Trophoblast cell (in vitro differentiated cells and primary cell): Measurements from ENCODE around the gene SLC31A1.

Experiments
- DNase-seq, 2 donors: peaks; one replicate each; pipeline ENCODE4 v3.0.0-alpha.2; 2016
- H2AFZ ChIP-seq: 2 replicates; pipeline ENCODE4 v1.6.1; 2013; ENCODE audit warnings: low read length, moderate library complexity, mild to moderate bottlenecking; ENCODE audit not compliant: insufficient read depth, poor library complexity
- H2AK5ac ChIP-seq: 2 replicates; pipeline ENCODE4 v1.6.1; 2013; ENCODE audit warnings: mild to moderate bottlenecking, low read length
- H2BK120ac ChIP-seq: 2 replicates; pipeline ENCODE4 v1.6.1; 2013; ENCODE audit warnings: low read length, mild to moderate bottlenecking, moderate library complexity; ENCODE audit not compliant: insufficient read depth, poor library complexity
- H2BK12ac ChIP-seq: 2 replicates; pipeline ENCODE4 v1.6.1; 2013; ENCODE audit warnings: mild to moderate bottlenecking, low read length, moderate library complexity
- H2BK5ac ChIP-seq: 2 replicates; pipeline ENCODE4 v1.6.1; 2013; ENCODE audit warnings: low read length, low read depth, moderate library complexity, mild to moderate bottlenecking; ENCODE audit not compliant: poor library complexity
- H3K14ac ChIP-seq: 2 replicates; pipeline ENCODE4 v1.6.1; 2013; ENCODE audit warnings: mild to moderate bottlenecking, low read length
- H3K18ac ChIP-seq: 2 replicates; pipeline ENCODE4 v1.6.1; 2013; ENCODE audit warnings: mild to moderate bottlenecking, low read length
- H3K23ac ChIP-seq: 2 replicates; pipeline ENCODE4 v1.6.1; 2013; ENCODE audit warnings: low read length
- H3K27ac ChIP-seq: 2 replicates; pipeline ENCODE4 v1.5.1; 2013; ENCODE audit warnings: low read depth, mild to moderate bottlenecking, inconsistent platforms, low read length, moderate library complexity
- H3K27me3 ChIP-seq: 2 replicates; pipeline ENCODE4 v1.6.1; 2013; ENCODE audit warnings: inconsistent platforms, mild to moderate bottlenecking, low read length, moderate library complexity; ENCODE audit not compliant: insufficient read depth
- H3K36me3 ChIP-seq, 2 experiments: 1 replicate in 1 of 2; 2 replicates in 1 of 2; pipeline ENCODE4 v1.6.1; 2013; ENCODE audit warnings: low read length in 2 of 2, mild to moderate bottlenecking in 2 of 2, moderate library complexity in 1 of 2; ENCODE audit not compliant: insufficient read depth in 2 of 2, control insufficient read depth in 1 of 2
- H3K4ac ChIP-seq: 2 replicates; pipeline ENCODE4 v1.6.1; 2013; ENCODE audit warnings: low read depth, mild to moderate bottlenecking, low read length, moderate library complexity
- H3K4me1 ChIP-seq, 2 experiments: 1 replicate in 1 of 2; 2 replicates in 1 of 2; pipeline ENCODE4 v1.6.1; 2013; ENCODE audit warnings: low read length in 2 of 2, mild to moderate bottlenecking in 2 of 2, moderate library complexity in 1 of 2; ENCODE audit not compliant: insufficient read depth in 2 of 2, control insufficient read depth in 1 of 2
- H3K4me2 ChIP-seq: 2 replicates; pipeline ENCODE4 v1.6.1; 2013; ENCODE audit warnings: inconsistent platforms, mild to moderate bottlenecking, low read length, moderate library complexity
- H3K4me3 ChIP-seq: 2 replicates; pipeline ENCODE4 v1.5.1; 2013; ENCODE audit warnings: mild to moderate bottlenecking, low read depth, low read length, inconsistent platforms
- H3K79me1 ChIP-seq: one replicate; pipeline ENCODE4 v1.6.1; 2013; ENCODE audit warnings: low read length
- H3K79me2 ChIP-seq: 2 replicates; pipeline ENCODE4 v1.6.1; 2013; ENCODE audit warnings: low read length, mild to moderate bottlenecking; ENCODE audit not compliant: control insufficient read depth, insufficient read depth, poor library complexity
- H3K9ac ChIP-seq: 2 replicates; pipeline ENCODE4 v1.6.1; 2013; ENCODE audit warnings: mild to moderate bottlenecking, low read length
- H3K9me3 ChIP-seq: 2 replicates; pipeline ENCODE4 v1.6.1; 2013; ENCODE audit warnings: low read depth, mild to moderate bottlenecking, control low read depth, inconsistent platforms, low read length; ENCODE audit not compliant: insufficient read depth
- H4K12ac ChIP-seq: 2 replicates; pipeline ENCODE4 v1.6.1; 2013; ENCODE audit warnings: low read depth, mild to moderate bottlenecking, low read length, moderate library complexity
- H4K8ac ChIP-seq: 2 replicates; pipeline ENCODE4 v1.6.1; 2013; ENCODE audit warnings: low read depth, mild to moderate bottlenecking, low read length, moderate library complexity
- H4K91ac ChIP-seq: one replicate; pipeline ENCODE4 v1.6.1; 2013; ENCODE audit warnings: low read depth, mild to moderate bottlenecking, low read length, moderate library complexity
- WGBS: extraction: QIAGEN DNeasy Blood & Tissue Kit; methylation state at CpG from one replicate; pipeline ENCODE4 v1.1.7; 2013; ENCODE audit warnings: missing lambda C conversion rate; ENCODE audit not compliant: insufficient read length, insufficient coverage; ENCODE audit errors: extremely low coverage; 5-methylcytosine and 5-hydroxymethylcytosine counted together

Gene SLC31A1

DNA sequence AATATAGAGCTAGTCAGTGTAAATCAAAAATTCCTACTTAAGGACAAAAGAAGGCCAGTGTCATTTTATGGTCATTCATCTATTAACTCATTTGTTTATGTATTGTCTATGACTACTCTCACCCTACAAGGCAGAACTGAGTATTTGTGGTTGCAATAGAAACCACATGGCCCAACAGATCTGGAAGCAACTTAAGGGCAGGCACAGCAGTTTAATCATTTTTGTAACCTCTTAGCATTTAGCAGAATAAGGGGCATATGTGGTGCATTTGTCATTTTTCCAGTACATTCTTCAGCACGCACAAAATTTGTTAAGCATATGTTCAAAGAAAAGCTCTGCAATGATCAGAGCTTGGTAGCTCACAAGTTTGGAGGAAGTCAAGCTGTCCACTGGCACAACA, 1.4 kb upstream of the SLC31A1 start:
- Histone ChIP-seq H3K18ac (no peak overlapping the region), H2BK5ac (no peak overlapping the region), H4K91ac (no peak overlapping the region), H3K4ac (no peak overlapping the region), H3K4me3 (no peak overlapping the region), H3K9ac (no peak overlapping the region), H2BK120ac (no peak overlapping the region), H3K9me3 (no peaks in the 10 kb centered on the region), H3K27ac (no peak overlapping the region), H3K27me3 (no peaks in the 10 kb centered on the region), H2BK12ac (no peak overlapping the region), H3K23ac (no peak overlapping the region), H4K12ac (no peak overlapping the region), H2AFZ (no peak overlapping the region), H3K79me2 (peaks cover 10% of the 10 kb centered on the region), H2AK5ac (no peak overlapping the region), H3K36me3 (peaks cover 0 to 4% of the 10 kb centered on the region in 2 experiments), H3K14ac (no peak overlapping the region), H4K8ac (no peak overlapping the region), H3K79me1 (peaks cover 6% of the 10 kb centered on the region), H3K4me1 (peaks cover 6 to 9% of the 10 kb centered on the region in 2 experiments), H3K4me2 (peak overlapping the region; percentile 65)
- WGBS, result no CpG with 5 or more reads among the region's 1 CpG
- peak in 1 of 2 donors; percentile 19 for DNase-seq

DNA sequence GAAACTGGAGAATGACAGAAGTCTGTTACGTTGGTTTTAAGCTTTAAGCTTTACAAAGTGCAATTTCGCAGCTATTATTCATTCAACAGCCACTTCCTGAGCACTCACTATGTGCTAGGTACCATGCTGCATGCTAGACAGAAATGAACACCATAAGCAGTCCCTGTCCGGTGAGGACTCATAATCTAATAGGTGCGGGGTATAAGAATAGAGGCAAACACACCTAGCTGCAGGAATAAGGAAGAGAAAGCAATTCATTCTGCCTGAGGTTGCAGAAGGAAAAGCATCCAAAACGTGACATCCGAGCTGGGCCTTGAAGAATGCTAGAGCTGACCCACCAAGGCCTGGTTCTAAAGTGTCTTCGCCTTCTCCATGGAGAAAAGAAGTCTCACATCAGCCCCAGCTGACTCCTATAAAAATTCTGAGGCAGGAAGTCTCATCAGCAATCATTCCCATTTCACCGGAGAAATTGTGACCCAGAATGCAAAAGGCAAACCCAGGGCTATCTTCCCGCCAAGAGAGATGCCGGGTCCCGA, 809 bp upstream of the SLC31A1 start:
- peak overlapping the region; percentile 65 for H3K4me2 ChIP-seq
- no CpG with 5 or more reads among the region's 11 CpGs for WGBS

DNA sequence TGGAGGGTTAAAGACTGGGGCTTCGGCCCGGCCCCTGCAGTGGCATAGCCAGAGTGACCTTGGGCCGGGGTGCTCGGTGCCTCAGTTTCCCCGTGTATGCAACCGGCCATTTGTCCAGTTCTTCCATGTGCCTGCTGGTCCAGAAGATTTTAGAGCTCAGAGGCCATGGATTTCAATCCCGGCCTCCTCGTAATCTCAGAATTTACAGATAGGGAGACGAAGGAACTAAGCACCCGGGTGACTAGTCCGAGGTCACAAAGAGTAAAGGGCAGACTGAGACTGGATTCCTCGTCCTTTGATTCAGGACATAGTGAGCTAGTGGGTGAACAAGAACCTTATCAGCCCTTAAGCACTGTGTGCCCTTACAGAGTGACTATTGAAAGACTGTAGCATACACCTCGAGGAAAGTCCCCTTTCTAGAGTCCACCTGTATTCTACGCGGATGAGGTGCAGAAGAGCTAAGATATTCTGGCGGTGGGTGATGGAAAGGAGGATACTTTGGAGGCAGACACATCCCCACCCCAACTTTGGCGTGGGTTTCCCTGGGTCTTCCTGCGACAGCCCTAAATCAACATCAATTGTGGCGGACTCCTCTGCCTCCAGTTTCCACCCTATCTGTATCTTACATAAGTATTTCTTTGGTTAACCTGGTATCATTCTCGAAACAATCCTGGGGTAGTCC, 597 bp downstream of the SLC31A1 start:
- Histone ChIP-seq H2BK120ac (no peak overlapping the region), H3K18ac (peak overlapping the region; percentile 7), H3K27ac (peak overlapping the region; percentile 7), H3K36me3 (peaks cover 0 to 6% of the 10 kb centered on the region in 2 experiments), H3K23ac (peak overlapping the region; percentile 29), H4K91ac (peak overlapping the region; percentile 2), H3K79me1 (peaks cover 6% of the 10 kb centered on the region), H2BK5ac (peak overlapping the region; percentile 32), H2AFZ (peak overlapping the region; percentile 38), H2AK5ac (no peak overlapping the region), H3K4me1 (peaks cover 6 to 9% of the 10 kb centered on the region in 2 experiments), H4K12ac (no peak overlapping the region), H3K9me3 (no peaks in the 10 kb centered on the region), H3K14ac (peak overlapping the region; percentile 31), H3K27me3 (no peaks in the 10 kb centered on the region), H4K8ac (peak overlapping the region; percentile 72), H3K9ac (peak overlapping the region; percentile 64), H3K79me2 (peaks cover 10% of the 10 kb centered on the region), H3K4me2 (peak overlapping the region; percentile 93), H3K4ac (peak overlapping the region; percentile 13), H3K4me3 (peak overlapping the region; percentile 94), H2BK12ac (no peak overlapping the region)
- DNase-seq, result peak in 1 of 2 donors; percentile 36
- WGBS, result no CpG with 5 or more reads among the region's 20 CpGs

More for the DNA sequence above, 809 bp upstream of the SLC31A1 start:
- H3K18ac ChIP-seq, result no peak overlapping the region
- DNase-seq, result no peak
- H2BK120ac ChIP-seq, result no peak overlapping the region
- peaks cover 6 to 9% of the 10 kb centered on the region in 2 experiments for H3K4me1 ChIP-seq
- peak overlapping the region; percentile 84 for H4K8ac ChIP-seq
- no peak overlapping the region for H2BK12ac ChIP-seq
- H3K23ac ChIP-seq, result no peak overlapping the region
- H3K9me3 ChIP-seq, result no peaks in the 10 kb centered on the region
- H4K12ac ChIP-seq, result no peak overlapping the region
- H3K36me3 ChIP-seq, result peaks cover 0 to 4% of the 10 kb centered on the region in 2 experiments
- peaks cover 10% of the 10 kb centered on the region for H3K79me2 ChIP-seq
- peak overlapping the region; percentile 70 for H4K91ac ChIP-seq
- H3K14ac ChIP-seq, result no peak overlapping the region
- H3K9ac ChIP-seq, result peak overlapping the region; percentile 100
- H3K27me3 ChIP-seq, result no peaks in the 10 kb centered on the region
- H3K4ac ChIP-seq, result peak overlapping the region; percentile 37
- H3K27ac ChIP-seq, result peak overlapping the region; percentile 54
- H2BK5ac ChIP-seq, result peak overlapping the region; percentile 70
- H2AK5ac ChIP-seq, result no peak overlapping the region
- peak overlapping the region; percentile 100 for H3K4me3 ChIP-seq
- peak overlapping the region; percentile 76 for H2AFZ ChIP-seq
- peaks cover 6% of the 10 kb centered on the region for H3K79me1 ChIP-seq

DNA sequence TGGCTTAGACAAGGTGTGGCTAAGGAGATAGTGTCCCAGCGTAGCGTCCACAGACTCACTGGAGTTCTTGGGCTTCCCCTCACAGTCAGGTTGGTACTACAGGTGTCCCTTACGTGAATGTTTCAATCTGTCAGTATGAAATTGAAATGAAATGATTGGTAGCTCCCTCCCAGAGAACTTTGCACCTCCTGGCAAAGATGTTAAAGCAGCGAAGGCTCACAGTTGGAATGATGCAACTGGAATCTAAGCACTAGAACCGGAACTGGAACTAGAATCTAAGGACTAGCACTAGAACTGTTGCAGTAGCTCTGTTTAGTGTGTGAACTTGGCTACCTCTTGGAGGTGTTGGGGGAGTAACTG, 1.1 kb downstream of the SLC31A1 start:
- Histone ChIP-seq H2BK5ac (no peak overlapping the region), H2AK5ac (no peak overlapping the region), H3K4ac (peak overlapping the region; percentile 23), H3K14ac (no peak overlapping the region), H3K18ac (peak overlapping the region; percentile 27), H3K4me2 (peak overlapping the region; percentile 93), H4K91ac (peak overlapping the region; percentile 2), H2BK12ac (no peak overlapping the region), H3K9ac (no peak overlapping the region), H3K9me3 (no peaks in the 10 kb centered on the region), H2AFZ (no peak overlapping the region), H3K27me3 (no peaks in the 10 kb centered on the region), H2BK120ac (no peak overlapping the region), H3K79me1 (peaks cover 6% of the 10 kb centered on the region), H4K8ac (no peak overlapping the region), H3K27ac (no peak overlapping the region), H3K79me2 (peaks cover 10% of the 10 kb centered on the region), H4K12ac (no peak overlapping the region), H3K36me3 (peaks cover 0 to 7% of the 10 kb centered on the region in 2 experiments), H3K23ac (no peak overlapping the region), H3K4me1 (peaks cover 6 to 9% of the 10 kb centered on the region in 2 experiments), H3K4me3 (peak overlapping the region; percentile 94)
- no CpG with 5 or more reads among the region's 5 CpGs for WGBS
- DNase-seq, result peak in 1 of 2 donors; percentile 50
